CD4-positive, alpha-beta T cell (primary cell): Measurements from ENCODE around the gene SNORC. TPM values are rescaled to one million over a fixed set of nuclear protein-coding genes. Genes with fewer than 3 reads are reported as not detected.

Experiments
- ATAC-seq: fragments of 200-7000 bp; cut with Tn5 transposase; one replicate; pipeline ENCODE4 v1.10.0; 2022; ENCODE audit warnings: mild to moderate bottlenecking; ENCODE audit not compliant: poor library complexity
- CTCF ChIA-PET: fragments of 350-600 bp; sonication (Branson Sonifier 250); formaldehyde crosslinking; loops from one replicate; lab custom pipeline; 2021; ENCODE audit warnings: antibody characterized with exemption, inconsistent platforms; lab: Charles Lee
- POLR2A ChIA-PET: fragments of 350-600 bp; sonication (Branson Sonifier 250); formaldehyde crosslinking; loops from one replicate; lab custom pipeline; 2021; ENCODE audit warnings: antibody characterized with exemption, inconsistent platforms; lab: Charles Lee
- DNase-seq, 14 experiments: peaks; one replicate each; pipeline ENCODE4 v3.0.0-alpha.2; 2013 to 2020; ENCODE audit warnings: mixed read lengths in 2 of 14
- H3K27ac ChIP-seq, 2 donors: one replicate each; pipeline versions ENCODE4 v1.5.1 to v1.7.0; 2013; ENCODE audit warnings: low read length in 2 of 2, low read depth in 1 of 2, mild to moderate bottlenecking in 1 of 2
- H3K27me3 ChIP-seq, 2 experiments: 1 replicate in 1 of 2; 2 replicates in 1 of 2; pipeline versions ENCODE4 v1.6.1 to v1.7.0; 2013; ENCODE audit warnings: low read length in 2 of 2, control low read depth in 1 of 2, mild to moderate bottlenecking in 1 of 2, moderate library complexity in 1 of 2; ENCODE audit not compliant: insufficient read depth in 2 of 2, control insufficient read depth in 1 of 2
- H3K36me3 ChIP-seq: one replicate; pipeline ENCODE4 v1.6.1; 2013; ENCODE audit warnings: low read length, control low read depth; ENCODE audit not compliant: insufficient read depth
- H3K4me1 ChIP-seq: one replicate; pipeline ENCODE4 v1.6.1; 2013; ENCODE audit warnings: low read length, control low read depth; ENCODE audit not compliant: insufficient read depth
- H3K4me3 ChIP-seq: one replicate; pipeline ENCODE4 v1.5.1; 2013; ENCODE audit warnings: mild to moderate bottlenecking, low read length, moderate library complexity
- H3K9me3 ChIP-seq, 2 experiments: 1 replicate in 1 of 2; 2 replicates in 1 of 2; pipeline versions ENCODE4 v1.6.1 to v1.7.0; 2013; ENCODE audit warnings: low read length in 2 of 2, mild to moderate bottlenecking in 2 of 2, control low read depth in 1 of 2, moderate library complexity in 1 of 2; ENCODE audit not compliant: control insufficient read depth in 1 of 2, insufficient read depth in 1 of 2
- H3K27ac Mint-ChIP-seq: one replicate; pipeline ENCODE4 v1.8.0; 2020; ENCODE audit warnings: mixed read lengths
- H3K27me3 Mint-ChIP-seq: one replicate; pipeline ENCODE4 v1.8.0; 2021; ENCODE audit warnings: mixed read lengths
- H3K36me3 Mint-ChIP-seq: one replicate; pipeline ENCODE4 v1.8.0; 2021; ENCODE audit warnings: low read depth, mixed read lengths
- H3K4me1 Mint-ChIP-seq: one replicate; pipeline ENCODE4 v1.8.0; 2021; ENCODE audit warnings: low read depth, mixed read lengths
- H3K4me3 Mint-ChIP-seq: one replicate; pipeline ENCODE4 v1.8.0; 2020; ENCODE audit warnings: mild to moderate bottlenecking, mixed read lengths
- H3K9me3 Mint-ChIP-seq: one replicate; pipeline ENCODE4 v1.8.0; 2020; ENCODE audit warnings: mixed read lengths
- CTCF ChIP-seq: fragments of 200-600 bp; IDR thresholded peaks from one replicate; pipeline ENCODE4 v1.8.0; 2022; ENCODE audit warnings: antibody characterized with exemption, mild to moderate bottlenecking
- intact Hi-C, 2 experiments: fragments of 100-400 bp; cut with DNase I in 1 of 2; cut with micrococcal nuclease in 1 of 2; formaldehyde crosslinking; loops; one replicate each; pipeline versions ENCODE4 v1.15.1 to v1.9.0; 2023 to 2025; cut with DNase I, micrococcal nuclease
- total RNA-seq, 174 experiments: library from RNA in 2 of 174; stranded (reverse) in 2 of 174; gene quantifications; one replicate each; pipeline ENCODE4 v1.2.3 and lab custom pipeline; 2021 to 2026

Gene SNORC
- total RNA-seq, 2 experiments from 2014 or later = 1.2 TPM

- TF ChIP-seq CTCF = no peak
- Mint-ChIP-seq H3K27me3 (no peaks in the 10 kb centered on the region), H3K36me3 (peaks cover 90% of the 10 kb centered on the region), H3K4me3 (no peak overlapping the region), H3K4me1 (no peaks in the 10 kb centered on the region), H3K27ac (no peak overlapping the region), H3K9me3 (no peaks in the 10 kb centered on the region)
- ChIA-PET CTCF (interaction anchor here (1.1 to 1.8 kb wide), 3 partner anchors 13 to 590 kb away, joined by 3 to 5 read pairs (median 3); partner anchors contain the start of gene ATG16L1), POLR2A (no interaction called here)
- DNase-seq = no peak
- H3K36me3 ChIP-seq = peaks cover 79% of the 10 kb centered on the region
- no peak overlapping the region for H3K27ac ChIP-seq
- H3K4me1 ChIP-seq = no peaks in the 10 kb centered on the region
- no peaks in the 10 kb centered on the region for H3K9me3 ChIP-seq
- no peak overlapping the region for H3K4me3 ChIP-seq
- no peaks in the 10 kb centered on the region for H3K27me3 ChIP-seq
- no peak for ATAC-seq
- intact Hi-C loops = loop anchor here (1.0 to 10.0 kb wide), 5 partner anchors 202 to 860 kb away; partner anchors contain the start of genes ATG16L1 (in 2 of the 2) and UGT1A5 (in 1 of the 2)
Observed at GRCh38 chr2:232852676-232853075, 17.4 kb upstream of the SNORC start.

- Mint-ChIP-seq H3K27me3 (no peaks in the 10 kb centered on the region), H3K36me3 (peaks cover 90% of the 10 kb centered on the region), H3K4me1 (no peaks in the 10 kb centered on the region), H3K27ac (peak overlapping the region; percentile 25), H3K4me3 (no peak overlapping the region), H3K9me3 (no peaks in the 10 kb centered on the region)
- DNase-seq (no peak), ATAC-seq (no peak)
- Histone ChIP-seq H3K27me3 (no peaks in the 10 kb centered on the region), H3K9me3 (no peaks in the 10 kb centered on the region), H3K27ac (no peak overlapping the region), H3K4me1 (no peaks in the 10 kb centered on the region), H3K4me3 (no peak overlapping the region), H3K36me3 (peaks cover 78% of the 10 kb centered on the region)
- intact Hi-C loops = loop anchor here (5.0 to 10.0 kb wide), 3 partner anchors 201 to 858 kb away; partner anchors contain the start of gene UGT1A5 (in 1 of the 2)
- TF ChIP-seq CTCF = no peak
- CTCF ChIA-PET = interaction anchor here (0.7 to 1.8 kb wide), 2 partner anchors 414 to 589 kb away, joined by 3 to 5 read pairs; no protein-coding TSS in a partner anchor
- POLR2A ChIA-PET = interaction anchor here (1.2 kb wide), 1 partner anchor 397 kb away, joined by 3 read pairs; the partner anchor contains the start of gene ATG16L1
Observed at GRCh38 chr2:232854082-232854481, 16.0 kb upstream of the SNORC start.

- Histone ChIP-seq H3K27me3 (no peaks in the 10 kb centered on the region), H3K9me3 (no peaks in the 10 kb centered on the region), H3K4me3 (no peak overlapping the region), H3K36me3 (peaks cover 51% of the 10 kb centered on the region), H3K27ac (no peak overlapping the region), H3K4me1 (no peaks in the 10 kb centered on the region)
- Mint-ChIP-seq H3K9me3 (no peaks in the 10 kb centered on the region), H3K4me1 (no peaks in the 10 kb centered on the region), H3K27ac (no peak overlapping the region), H3K36me3 (peaks cover 82% of the 10 kb centered on the region), H3K27me3 (no peaks in the 10 kb centered on the region), H3K4me3 (no peak overlapping the region)
- DNase-seq (no peak), ATAC-seq (no peak)
- no peak for TF ChIP-seq CTCF
- ChIA-PET CTCF (no interaction called here), POLR2A (no interaction called here)
- intact Hi-C loops = loop anchor here in 1 of 2 experiments (10.0 kb wide), 1 partner anchor 198 kb away; no protein-coding TSS in a partner anchor
Observed at GRCh38 chr2:232857158-232857563, 12.9 kb upstream of the SNORC start.
